Measurements from ENCODE around the gene SYT17.

DNA sequence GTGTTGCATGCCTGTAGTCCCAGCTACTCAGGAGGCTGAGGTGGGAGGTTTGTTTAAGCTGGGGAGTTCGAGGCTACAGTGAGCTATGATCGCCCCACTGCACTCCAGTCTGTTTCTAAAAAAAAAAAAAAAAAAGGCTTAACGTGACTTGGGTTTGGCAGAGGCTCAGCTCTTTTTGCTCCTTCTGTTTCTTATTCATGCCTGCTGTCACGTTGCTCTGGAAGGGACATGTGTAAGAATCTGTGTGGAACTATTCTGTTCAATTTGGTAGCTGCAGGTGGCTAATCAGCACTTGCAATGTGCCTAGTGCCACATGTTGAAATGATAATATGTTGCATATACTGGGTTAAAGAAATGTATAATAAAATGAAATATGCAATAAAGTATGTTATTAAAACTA is 20.9 kb upstream of the SYT17 start:
- TF ChIP-seq, protein P1, sequence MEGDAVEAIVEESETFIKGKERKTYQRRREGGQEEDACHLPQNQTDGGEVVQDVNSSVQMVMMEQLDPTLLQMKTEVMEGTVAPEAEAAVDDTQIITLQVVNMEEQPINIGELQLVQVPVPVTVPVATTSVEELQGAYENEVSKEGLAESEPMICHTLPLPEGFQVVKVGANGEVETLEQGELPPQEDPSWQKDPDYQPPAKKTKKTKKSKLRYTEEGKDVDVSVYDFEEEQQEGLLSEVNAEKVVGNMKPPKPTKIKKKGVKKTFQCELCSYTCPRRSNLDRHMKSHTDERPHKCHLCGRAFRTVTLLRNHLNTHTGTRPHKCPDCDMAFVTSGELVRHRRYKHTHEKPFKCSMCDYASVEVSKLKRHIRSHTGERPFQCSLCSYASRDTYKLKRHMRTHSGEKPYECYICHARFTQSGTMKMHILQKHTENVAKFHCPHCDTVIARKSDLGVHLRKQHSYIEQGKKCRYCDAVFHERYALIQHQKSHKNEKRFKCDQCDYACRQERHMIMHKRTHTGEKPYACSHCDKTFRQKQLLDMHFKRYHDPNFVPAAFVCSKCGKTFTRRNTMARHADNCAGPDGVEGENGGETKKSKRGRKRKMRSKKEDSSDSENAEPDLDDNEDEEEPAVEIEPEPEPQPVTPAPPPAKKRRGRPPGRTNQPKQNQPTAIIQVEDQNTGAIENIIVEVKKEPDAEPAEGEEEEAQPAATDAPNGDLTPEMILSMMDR (IDR thresholded peaks at IDR 0.05) = no peak
- TF ChIP-seq POLR2A (IDR thresholded peaks at IDR 0.05) = no peak

All from testis (tissue), 2 donors.